Suppressor macrophage treated with lipopolysaccharide for 4 hours (primary cell): ENCODE results near the gene TATDN2.

Experiments
- DNase-seq: peaks from one replicate; pipeline ENCODE4 v3.0.0-alpha.2; 2020

The TATDN2 gene

DNA sequence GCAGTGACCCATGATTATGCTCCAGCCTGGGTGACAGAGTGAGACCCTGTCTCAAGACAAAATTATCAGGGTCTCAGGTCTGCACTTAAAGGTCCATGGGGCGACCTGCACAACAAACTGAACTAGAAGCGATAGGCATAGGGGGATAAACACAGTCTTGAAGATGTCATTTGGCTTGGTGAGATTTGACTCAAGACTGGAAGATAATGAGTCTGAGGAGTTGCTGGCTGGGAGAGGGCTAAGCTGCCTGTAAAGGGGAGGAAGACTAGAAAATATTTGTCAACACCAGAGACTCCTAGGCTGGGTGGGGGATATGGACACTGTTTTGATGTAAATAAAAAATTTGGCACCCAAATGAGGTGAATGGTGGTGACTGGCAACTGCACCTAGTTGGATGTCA is 24.7 kb downstream of the TATDN2 start:
- no peak for DNase-seq

DNA sequence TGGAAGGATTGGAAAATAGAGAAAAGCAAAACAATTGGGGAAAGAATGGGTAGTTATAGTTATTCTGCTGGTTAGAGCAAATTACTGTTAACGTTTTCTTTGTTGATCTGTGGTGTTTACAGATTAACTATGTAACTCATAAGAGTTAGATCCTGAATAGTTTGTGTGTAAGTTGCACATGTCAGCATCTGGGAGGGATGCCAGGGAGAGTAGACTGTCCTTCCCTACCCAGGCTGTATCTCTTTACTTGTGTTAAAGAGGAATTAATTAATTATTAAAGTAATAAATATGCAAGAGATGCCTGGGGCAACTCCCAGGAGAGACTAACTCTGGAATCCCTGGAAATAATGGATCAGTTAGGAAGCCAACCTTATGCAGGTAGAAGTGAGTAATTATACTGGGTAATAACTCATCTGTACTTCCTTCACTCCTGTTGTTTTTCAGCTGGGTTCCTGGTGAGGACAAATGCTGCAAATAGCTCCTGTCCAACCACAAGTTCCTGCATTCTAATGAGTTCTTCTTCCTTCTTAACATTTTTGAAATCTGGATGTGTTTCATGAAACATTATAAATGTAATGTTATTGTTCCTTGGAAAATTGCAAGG is 25.5 kb downstream of the TATDN2 start:
- no peak for DNase-seq

DNA sequence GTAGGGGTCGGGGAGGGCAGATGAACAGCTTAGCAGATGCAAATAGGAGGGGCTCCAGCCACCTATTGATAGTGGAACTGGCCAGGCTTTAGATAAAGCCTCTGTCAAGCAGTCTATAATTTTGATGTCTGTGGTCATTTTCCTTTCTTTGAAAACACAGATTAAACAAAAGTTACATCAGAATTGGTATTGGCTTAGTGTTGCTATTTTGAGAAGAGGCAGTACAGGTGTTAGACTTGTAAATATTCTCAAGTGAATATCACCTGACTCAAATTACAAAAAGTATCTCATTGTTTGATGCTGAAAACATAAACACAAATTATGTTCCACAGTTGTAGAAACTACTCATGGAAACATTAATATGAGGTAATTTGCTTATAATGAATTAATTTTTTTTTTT is 26.3 kb downstream of the TATDN2 start:
- DNase-seq: no peak

- DNase-seq: no peak
Observed at GRCh38 chr3:10277115-10277625, 28.9 kb downstream of the TATDN2 start.

DNA sequence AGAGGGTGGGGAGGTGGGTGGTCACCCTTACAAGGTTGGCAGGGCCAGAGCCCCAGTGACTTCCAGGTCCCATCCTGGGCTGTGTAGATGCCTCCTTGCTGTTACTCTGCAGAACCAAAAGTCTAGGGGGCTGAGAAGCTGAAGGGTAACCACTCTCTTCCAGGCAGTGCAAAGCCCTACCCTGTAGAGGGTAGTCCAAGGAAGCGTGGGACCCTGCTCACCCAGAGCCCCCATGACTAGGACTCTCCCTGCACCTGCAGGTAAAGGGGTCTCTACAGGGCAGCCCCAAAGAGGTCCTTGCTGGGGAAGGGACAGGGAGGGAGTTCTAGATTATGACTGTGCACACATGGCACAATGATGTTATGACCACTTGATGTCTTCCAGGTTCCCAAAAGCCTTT is 30.2 kb downstream of the TATDN2 start:
- DNase-seq: no peak

DNA sequence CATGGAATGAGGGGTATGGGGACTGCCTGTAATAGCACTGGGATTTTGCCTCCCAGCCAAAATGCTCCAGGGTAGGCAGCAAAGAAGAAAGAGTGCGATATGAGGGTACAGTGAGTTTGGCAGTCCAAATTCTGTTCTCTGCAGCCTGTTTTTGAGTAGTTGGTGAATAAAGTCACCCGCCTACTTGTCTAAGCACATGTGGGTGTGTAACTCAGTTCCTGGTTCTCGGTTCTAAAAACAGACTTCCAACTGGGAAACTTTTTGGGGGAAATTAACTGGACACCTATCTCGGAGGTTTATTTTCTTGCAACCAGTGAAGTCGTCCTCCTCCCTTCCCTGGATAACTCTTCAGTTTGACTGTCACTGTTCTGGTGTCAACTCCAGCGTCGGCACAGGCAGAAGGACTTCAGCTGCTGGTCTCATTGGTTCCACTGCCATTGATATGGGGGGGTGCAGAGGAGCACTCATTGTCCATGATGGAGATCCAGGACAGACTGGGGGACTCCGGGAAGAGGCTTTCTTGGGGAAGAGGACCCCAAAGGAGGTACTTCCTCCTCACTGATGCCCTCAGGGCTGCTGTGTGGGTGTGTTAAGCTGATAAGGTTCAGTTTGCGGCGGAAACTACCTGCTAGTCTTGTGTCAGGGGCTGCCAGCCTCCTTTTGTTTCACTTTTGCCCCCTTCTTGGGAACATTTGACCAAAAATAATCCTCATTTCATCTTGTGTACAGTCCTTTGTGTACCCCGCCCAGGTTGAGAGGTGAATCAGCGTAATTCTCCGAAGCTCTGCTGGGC is 31.3 kb downstream of the TATDN2 start:
- DNase-seq: no peak

- DNase-seq: no peak
Observed at GRCh38 chr3:10280177-10280529, 31.9 kb downstream of the TATDN2 start.

DNA sequence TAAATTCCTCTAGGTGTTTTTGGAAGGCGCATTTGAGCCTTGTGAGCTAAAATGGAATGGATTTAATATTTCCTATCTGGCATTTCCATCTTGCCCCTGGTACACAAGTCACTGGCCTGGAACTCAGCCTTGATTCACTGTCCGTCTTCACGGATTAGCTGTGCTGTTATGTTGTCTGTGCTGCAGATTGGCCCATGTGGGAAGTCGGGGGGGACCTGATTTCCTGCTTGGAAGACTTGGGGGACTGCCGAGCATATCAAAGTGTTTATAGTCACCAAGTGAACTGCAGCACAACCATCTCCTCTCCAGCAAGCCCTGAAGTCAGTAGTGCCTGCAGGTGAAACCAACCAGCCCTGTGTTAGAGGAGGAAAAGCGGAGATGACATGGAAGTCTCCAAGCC is 32.3 kb downstream of the TATDN2 start:
- DNase-seq: no peak

DNA sequence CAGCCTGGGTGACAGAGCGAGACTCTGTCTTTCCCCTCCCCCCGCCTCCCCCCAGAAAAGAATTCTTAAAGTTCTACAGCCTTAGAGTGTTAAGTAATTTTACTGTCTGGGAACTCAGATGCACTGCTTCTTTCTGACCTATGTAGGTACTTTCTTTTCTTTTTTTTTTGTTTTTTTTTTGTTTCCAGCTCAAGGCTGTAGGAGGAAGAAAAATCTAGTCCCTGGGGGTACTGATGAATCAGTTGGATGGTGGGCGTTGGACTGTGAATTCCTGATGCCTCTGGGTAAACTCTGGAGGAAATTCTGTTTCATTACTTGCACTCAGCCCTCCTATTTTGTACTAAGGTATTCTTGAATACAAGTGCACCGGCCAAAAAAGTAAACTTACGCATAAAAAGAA is 33.7 kb downstream of the TATDN2 start:
- peak; percentile 24 for DNase-seq

- DNase-seq: no peak
Observed at GRCh38 chr3:10283638-10284037, 35.4 kb downstream of the TATDN2 start.

DNA sequence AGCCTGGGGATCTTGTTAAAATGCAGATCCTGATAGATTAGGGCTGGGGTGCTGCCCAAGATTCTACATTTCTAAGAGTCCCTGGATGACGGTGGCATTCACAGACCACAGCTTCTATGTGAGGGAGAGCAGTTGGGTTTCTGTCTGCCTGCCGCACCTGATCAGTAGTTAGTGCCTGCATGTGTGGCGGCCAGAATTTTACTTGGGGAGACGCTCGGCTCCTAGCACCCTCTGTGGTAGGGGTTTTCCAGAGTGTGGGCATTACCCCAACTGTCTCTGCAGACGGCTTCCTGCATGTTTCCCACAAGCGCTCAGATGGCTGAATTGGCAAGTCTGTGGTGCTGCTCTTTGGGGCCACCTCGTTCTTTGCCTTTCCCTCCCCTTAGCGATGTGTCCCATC is 36.2 kb downstream of the TATDN2 start:
- no peak for DNase-seq

GRCh38 chr3:10285272-10286132 is 37.2 kb downstream of the TATDN2 start:
- no peak for DNase-seq

DNA sequence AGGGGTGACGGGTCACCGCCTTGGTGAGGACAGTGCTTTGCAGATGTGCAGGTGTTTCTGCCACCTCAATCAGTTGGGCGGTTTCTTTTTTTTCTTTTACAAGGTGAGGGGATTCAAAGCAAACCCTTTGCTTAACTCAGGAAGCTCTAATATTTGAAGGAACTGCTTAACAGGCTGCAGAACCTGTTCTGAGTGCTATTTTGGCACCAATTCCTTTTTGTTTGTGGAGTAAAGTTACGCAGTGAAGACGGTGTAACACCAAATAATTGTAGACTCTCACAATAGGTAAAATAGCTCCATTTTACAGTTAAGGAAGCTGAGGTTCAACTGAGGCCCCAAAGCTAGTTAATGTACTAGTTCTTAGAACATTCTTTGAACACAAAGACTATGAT is 37.9 kb downstream of the TATDN2 start:
- DNase-seq: no peak

- DNase-seq: no peak
Observed at GRCh38 chr3:10286596-10287295, 38.5 kb downstream of the TATDN2 start.

DNA sequence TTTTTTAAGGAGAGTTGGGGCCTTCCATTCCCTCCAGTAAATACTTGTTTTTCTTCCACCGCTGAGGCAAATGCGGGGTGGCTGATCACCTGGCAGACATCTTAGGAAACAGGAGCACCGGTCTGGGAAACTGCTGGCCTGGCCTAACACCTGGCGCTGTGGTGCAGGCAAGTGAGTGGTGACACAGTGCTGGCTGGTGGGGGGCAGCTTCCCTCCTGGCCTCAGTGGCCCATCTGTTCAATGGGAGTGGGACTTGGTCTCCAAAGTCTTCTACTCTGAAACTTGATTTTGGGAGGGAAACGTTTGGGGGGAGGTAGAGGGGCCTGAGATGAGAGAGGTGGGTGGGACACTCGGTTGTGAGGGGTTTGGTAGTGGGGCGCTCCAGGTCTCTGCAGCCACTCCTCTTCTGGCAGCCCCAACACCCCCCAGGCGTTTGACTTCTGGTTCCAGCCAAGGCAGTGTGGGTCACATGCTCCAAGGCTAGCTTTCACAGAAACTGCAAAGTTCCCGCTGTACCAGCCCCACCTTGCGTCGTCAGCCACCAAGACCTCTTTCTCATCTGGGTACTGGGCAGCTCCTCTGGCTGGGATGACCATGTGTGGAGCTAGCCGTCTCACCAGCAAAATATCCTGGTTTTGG is 39.8 kb downstream of the TATDN2 start:
- no peak for DNase-seq

DNA sequence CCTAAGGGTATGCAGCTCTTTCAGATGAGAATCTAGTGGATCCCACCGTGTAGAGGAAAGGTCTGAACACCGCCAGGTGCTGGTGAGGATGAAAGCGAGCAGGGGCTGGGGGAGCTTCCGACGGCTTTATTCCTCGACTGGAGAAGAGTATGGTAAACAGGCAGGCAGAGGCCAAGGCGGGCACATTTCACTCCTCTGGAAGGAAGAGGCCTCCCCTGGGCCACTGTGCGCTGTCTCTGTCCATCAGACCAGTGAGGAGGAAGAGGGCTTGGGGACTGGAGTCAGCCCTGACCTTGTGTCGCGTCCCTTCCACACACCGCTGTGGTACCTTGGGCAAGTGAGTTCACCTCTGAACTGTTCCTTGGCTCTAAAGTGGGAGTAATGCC is 40.3 kb downstream of the TATDN2 start:
- no peak for DNase-seq

GRCh38 chr3:10289077-10289476 is 40.8 kb downstream of the TATDN2 start:
- DNase-seq: no peak

GRCh38 chr3:10289787-10290355 is 41.6 kb downstream of the TATDN2 start:
- DNase-seq: no peak

DNA sequence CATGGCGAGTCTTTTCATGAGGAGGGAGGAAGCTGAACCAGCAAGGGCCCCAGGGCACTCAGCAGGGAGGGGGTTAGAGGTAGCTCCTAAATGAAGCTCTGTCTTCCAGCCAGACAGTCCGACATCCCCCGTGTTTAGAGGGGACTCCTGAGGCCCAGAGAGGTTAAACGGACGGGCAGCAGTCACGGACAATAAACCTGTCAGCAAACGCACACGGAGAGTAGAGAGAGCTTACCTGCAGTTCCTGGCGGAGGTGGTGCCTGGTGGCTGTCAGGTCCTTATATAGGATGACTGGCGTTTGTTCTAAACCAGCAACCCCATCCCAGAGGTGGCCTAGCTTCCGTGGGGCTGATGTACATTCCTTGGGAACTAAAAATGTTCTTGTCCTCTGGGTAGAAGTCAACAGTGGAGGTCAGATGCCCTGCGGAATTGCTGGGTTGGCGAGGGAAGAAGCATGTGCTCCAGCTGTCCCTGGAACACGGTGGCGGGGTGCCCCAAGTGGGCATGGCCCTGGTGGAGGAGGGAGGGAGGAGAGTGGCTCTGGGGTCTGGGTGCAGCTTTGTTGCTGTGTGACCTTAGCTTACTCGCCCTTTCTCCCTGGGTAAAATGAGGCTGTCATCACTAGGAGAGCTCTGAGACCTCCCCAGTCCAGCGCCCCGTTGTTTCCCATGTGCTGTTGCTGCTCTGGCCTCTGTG is 42.4 kb downstream of the TATDN2 start:
- no peak for DNase-seq

DNA sequence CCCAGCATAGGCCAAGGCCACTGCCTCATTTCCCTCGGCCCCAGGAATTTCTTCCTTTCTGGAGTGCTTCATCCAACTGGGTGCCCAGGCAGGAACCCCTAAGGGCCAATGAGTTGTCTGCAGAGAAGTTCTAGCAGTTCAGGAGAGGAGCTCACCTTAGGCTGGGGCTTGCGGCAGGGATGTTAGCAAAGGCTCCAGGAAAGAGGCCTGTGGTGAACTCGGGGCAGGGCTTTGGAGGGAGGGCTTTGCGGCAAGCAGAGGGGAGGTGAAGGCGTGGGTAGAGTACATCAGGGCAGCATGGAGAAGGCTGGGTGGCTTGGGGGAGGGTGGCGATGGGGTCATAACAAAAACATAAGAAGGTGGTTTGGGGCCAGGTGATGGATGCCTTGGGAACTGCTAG is 43.4 kb downstream of the TATDN2 start:
- no peak for DNase-seq
